H1 (cell line): Measurements from ENCODE around the gene CLBA1. TPM values are rescaled to one million over a fixed set of nuclear protein-coding genes. Genes with fewer than 3 reads are reported as not detected.

Experiments used
- CTCF ChIA-PET: fragments of 300-600 bp; sonication (Branson Sonifier 250); formaldehyde crosslinking; loops from one replicate; lab custom pipeline; 2021; ENCODE audit not compliant: partially characterized antibody; lab: Charles Lee
- POLR2A ChIA-PET: fragments of 300-600 bp; sonication (Branson Sonifier 250); formaldehyde crosslinking; loops from one replicate; lab custom pipeline; 2021; ENCODE audit warnings: inconsistent platforms; ENCODE audit not compliant: partially characterized antibody; lab: Charles Lee
- DNase-seq, 2 experiments: peaks; one replicate each; pipeline versions ENCODE4 v3.0.0 to v3.0.0-alpha.2; 2010 to 2022; ENCODE audit warnings: low spot score in 2 of 2, low read depth in 1 of 2, mixed read lengths in 1 of 2
- FAIRE-seq: peaks from 2 replicates; lab custom pipeline; 2011; peaks lifted over from hg19 to GRCh38; lab: Jason Lieb, UNC
- H2AFZ ChIP-seq: 2 replicates; pipeline ENCODE4 v1.8.1; 2012; ENCODE audit warnings: low read length, inconsistent platforms
- H2AK5ac ChIP-seq: 2 replicates; pipeline ENCODE4 v1.6.1; 2013; ENCODE audit warnings: low read depth, low read length
- H2BK120ac ChIP-seq: replicated peaks from 2 replicates; pipeline ENCODE3; 2013; ENCODE audit warnings: low read depth, low read length, inconsistent platforms
- H2BK12ac ChIP-seq: 2 replicates; pipeline ENCODE4 v1.6.1; 2013; ENCODE audit warnings: low read depth, low read length
- H2BK15ac ChIP-seq: 2 replicates; pipeline ENCODE4 v1.6.1; 2013; ENCODE audit warnings: low read length
- H2BK20ac ChIP-seq: 2 replicates; pipeline ENCODE4 v1.6.1; 2013; ENCODE audit warnings: low read length
- H2BK5ac ChIP-seq: 2 replicates; pipeline ENCODE4 v1.6.1; 2013; ENCODE audit warnings: low read depth, low read length
- H3K14ac ChIP-seq: 2 replicates; pipeline ENCODE4 v1.6.1; 2013; ENCODE audit warnings: inconsistent platforms; ENCODE audit not compliant: insufficient read length
- H3K18ac ChIP-seq: 2 replicates; pipeline ENCODE4 v1.6.1; 2013; ENCODE audit warnings: low read length; ENCODE audit errors: extremely low read depth
- H3K23ac ChIP-seq: 2 replicates; pipeline ENCODE4 v1.6.1; 2013; ENCODE audit warnings: inconsistent platforms; ENCODE audit not compliant: insufficient read length
- H3K23me2 ChIP-seq: 2 replicates; pipeline ENCODE4 v1.6.1; 2013; ENCODE audit warnings: low read depth, low read length
- H3K27ac ChIP-seq: 2 replicates; pipeline ENCODE4 v1.6.1; 2011; ENCODE audit warnings: low read depth, low read length, inconsistent platforms
- H3K27me3 ChIP-seq, 4 experiments: replicated peaks in 1 of 4; 1 replicate in 1 of 4; 2 replicates in 3 of 4; pipeline versions ENCODE4 v1.6.1 to v1.8.1; 2011 to 2013; ENCODE audit warnings: low read length in 3 of 4, mild to moderate bottlenecking in 3 of 4, inconsistent platforms in 2 of 4, mixed read lengths in 2 of 4, moderate library complexity in 1 of 4; ENCODE audit not compliant: control insufficient read depth in 3 of 4, insufficient read depth in 3 of 4; ENCODE audit errors: extremely low read depth in 1 of 4
- H3K36me3 ChIP-seq, 4 experiments: 2 replicates each; pipeline versions ENCODE4 v1.6.1 to v1.8.1; 2011 to 2013; ENCODE audit warnings: mild to moderate bottlenecking in 4 of 4, low read length in 3 of 4, moderate library complexity in 2 of 4, control low read depth in 1 of 4, inconsistent platforms in 1 of 4; ENCODE audit not compliant: insufficient read depth in 4 of 4, control insufficient read depth in 2 of 4
- H3K4ac ChIP-seq: replicated peaks from 2 replicates; pipeline ENCODE3; 2013; ENCODE audit warnings: low read length, low read depth, mixed read lengths, inconsistent platforms; ENCODE audit not compliant: insufficient read length
- H3K4me1 ChIP-seq, 4 experiments: replicated peaks in 1 of 4; 1 replicate in 1 of 4; 2 replicates in 3 of 4; pipeline versions ENCODE4 v1.6.1 to v1.8.1; 2011 to 2013; ENCODE audit warnings: low read length in 3 of 4, inconsistent platforms in 2 of 4, mixed read lengths in 1 of 4; ENCODE audit not compliant: insufficient read depth in 4 of 4, control insufficient read depth in 3 of 4
- H3K4me2 ChIP-seq, 2 experiments: 2 replicates each; pipeline versions ENCODE4 v1.6.1 to v1.8.1; 2011 to 2013; ENCODE audit warnings: low read depth in 2 of 2, low read length in 2 of 2, control low read depth in 1 of 2, inconsistent platforms in 1 of 2, mild to moderate bottlenecking in 1 of 2; ENCODE audit not compliant: insufficient read depth in 1 of 2
- H3K4me3 ChIP-seq, 4 experiments: fragments of 200-600, 300-600 bp in 1 of 4; sonication (generic), shearing (Covaris generic), sonication (Bioruptor Twin) in 1 of 4; 2 replicates each; pipeline versions ENCODE4 v1.5.1 to v1.8.1; 2011 to 2016; ENCODE audit warnings: low read length in 4 of 4, low read depth in 3 of 4, control low read depth in 2 of 4, inconsistent platforms in 2 of 4, mild to moderate bottlenecking in 2 of 4, mixed read lengths in 1 of 4, moderate library complexity in 1 of 4; ENCODE audit not compliant: insufficient read depth in 2 of 4; ENCODE audit errors: extremely low read depth in 1 of 4
- H3K56ac ChIP-seq: replicated peaks from 2 replicates; pipeline ENCODE3; 2013; ENCODE audit warnings: low read depth, mild to moderate bottlenecking, mixed read lengths, low read length, inconsistent platforms; ENCODE audit not compliant: insufficient read length
- H3K79me1 ChIP-seq: 2 replicates; pipeline ENCODE4 v1.6.1; 2013; ENCODE audit warnings: low read depth, low read length, control low read depth
- H3K79me2 ChIP-seq, 2 experiments: 2 replicates each; pipeline versions ENCODE4 v1.6.1 to v1.8.1; 2012 to 2013; ENCODE audit warnings: low read length in 2 of 2, mild to moderate bottlenecking in 2 of 2, inconsistent platforms in 1 of 2; ENCODE audit not compliant: insufficient read depth in 2 of 2, control insufficient read depth in 1 of 2
- H3K9ac ChIP-seq, 4 experiments: replicated peaks in 1 of 4; 1 replicate in 1 of 4; 2 replicates in 3 of 4; pipeline versions ENCODE4 v1.6.1 to v1.8.1; 2011 to 2013; ENCODE audit warnings: low read depth in 3 of 4, low read length in 3 of 4, control low read depth in 2 of 4, mild to moderate bottlenecking in 2 of 4, moderate library complexity in 2 of 4, inconsistent platforms in 1 of 4; ENCODE audit errors: extremely low read depth in 1 of 4
- H3K9me3 ChIP-seq, 2 experiments: 2 replicates each; pipeline versions ENCODE4 v1.6.1 to v1.8.1; 2012 to 2013; ENCODE audit warnings: mild to moderate bottlenecking in 2 of 2, moderate library complexity in 2 of 2, control low read depth in 1 of 2, inconsistent platforms in 1 of 2, low read depth in 1 of 2, low read length in 1 of 2, mixed read lengths in 1 of 2; ENCODE audit not compliant: insufficient read depth in 2 of 2
- H4K20me1 ChIP-seq, 2 experiments: replicated peaks in 1 of 2; 2 replicates each; pipeline versions ENCODE3 to v1.8.1; 2011 to 2013; ENCODE audit warnings: inconsistent platforms in 2 of 2, low read length in 2 of 2, mild to moderate bottlenecking in 1 of 2; ENCODE audit not compliant: insufficient read depth in 2 of 2, control insufficient read depth in 1 of 2
- H4K5ac ChIP-seq: 2 replicates; pipeline ENCODE4 v1.6.1; 2013; ENCODE audit warnings: low read length, low read depth, mixed read lengths, inconsistent platforms; ENCODE audit not compliant: insufficient read length
- H4K8ac ChIP-seq: 2 replicates; pipeline ENCODE4 v1.8.0; 2013; ENCODE audit warnings: mild to moderate bottlenecking, moderate library complexity, low read length, inconsistent platforms; ENCODE audit not compliant: insufficient read depth; ENCODE audit errors: extremely low read depth
- H4K91ac ChIP-seq: replicated peaks from 2 replicates; pipeline ENCODE3; 2013; ENCODE audit warnings: low read length, mixed read lengths, inconsistent platforms; ENCODE audit not compliant: insufficient read length
- JUND ChIP-seq: IDR thresholded peaks from 2 replicates; pipeline ENCODE4 v1.6.1; 2011; ENCODE audit warnings: mild to moderate bottlenecking, improper control_type of control experiment, low read length
- KDM5A ChIP-seq: fragments of 200-600 bp; IDR thresholded peaks from 2 replicates; pipeline ENCODE4 v1.7.1; 2012; ENCODE audit warnings: mild to moderate bottlenecking, low read length, inconsistent platforms, mixed read lengths
- MAFK ChIP-seq: IDR thresholded peaks from 2 replicates; pipeline ENCODE4 v1.6.1; 2012; ENCODE audit warnings: low read depth, mild to moderate bottlenecking, improper control_type of control experiment, low read length
- WGBS, 2 experiments: shearing (Covaris generic) in 1 of 2; methylation state at CpG; one replicate each; pipeline versions ENCODE4 v1.1.6 to v1.1.7; 2013 to 2015; ENCODE audit warnings: low lambda C conversion rate in 2 of 2, mixed read lengths in 2 of 2, inconsistent platforms in 1 of 2, low coverage in 1 of 2, missing lambda C conversion rate in 1 of 2; ENCODE audit not compliant: insufficient replicate concordance in 2 of 2, insufficient coverage in 1 of 2, insufficient read length in 1 of 2; ENCODE audit errors: extremely low coverage in 1 of 2, missing lambda C conversion rate in 1 of 2; 5-methylcytosine and 5-hydroxymethylcytosine counted together
- polyA plus RNA-seq, 7 experiments: library from polyadenylated mRNA; depleted of rRNA in 3 of 7; stranded (reverse) in 5 of 7; unstranded in 2 of 7; fragments of >200 nt in 5 of 7; fragments of 200-250 nt in 2 of 7; gene quantifications; 1 replicate in 5 of 7; 2 replicates in 1 of 7; 4 replicates in 1 of 7; pipeline versions ENCODE4 v1.2.1 to v1.2.3, GENCODE V29; 2011 to 2013; ENCODE audit warnings: missing spikeins in 2 of 7, mixed read lengths in 2 of 7
- total RNA-seq: library from RNA; stranded (reverse); fragmentation: NEBNext Ultra II Directional; extraction: Animal tissue kit (Norgen Biotek cat#: 25700); gene quantifications from 2 replicates; pipeline ENCODE4 v1.2.1, GENCODE V29; 2021

The CLBA1 gene
- total and polyA plus RNA-seq, 2 of the 8 experiments (the other 6 are each of a cell fraction or from before 2014, with no cell fraction given) = 1.6 to 2.4 TPM

DNA sequence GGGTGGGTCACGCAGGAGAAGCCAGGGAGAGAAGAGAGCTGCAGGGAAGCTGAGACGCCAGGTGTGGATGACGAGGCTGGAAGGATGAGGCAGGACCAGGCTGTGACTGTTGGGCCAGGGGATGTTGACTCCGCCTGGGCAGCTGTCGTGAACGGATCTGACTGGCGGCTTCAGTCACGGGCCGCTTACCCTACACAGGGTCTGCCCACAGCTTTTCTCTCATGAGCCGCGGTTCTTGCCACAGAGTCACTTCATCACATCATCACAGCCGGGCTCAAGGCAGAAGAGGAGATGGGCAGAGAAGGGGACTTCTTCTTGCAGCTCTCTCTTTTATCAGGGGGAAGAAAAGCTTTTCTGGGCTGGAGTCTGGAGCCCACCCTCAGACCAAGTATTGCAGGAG is 7.7 kb downstream of the CLBA1 start:
- Histone ChIP-seq H2BK120ac (no peak overlapping the region), H3K27me3 (0 out of 7 replicates have a peak, but pooled peaks cover 0 to 2% (median 0%) of the 10 kb centered on the region in 4 experiments), H3K9ac (no peak overlapping the region), H4K91ac (no peak overlapping the region), H3K36me3 (peaks cover 0 to 4% (median 0%) of the 10 kb centered on the region in 4 experiments; a peak in 2 of 8 replicates), H3K79me2 (no peaks in the 10 kb centered on the region), H4K8ac (no peak overlapping the region), H3K18ac (no peak overlapping the region), H4K20me1 (peaks cover 0 to 5% of the 10 kb centered on the region in 2 experiments), H2BK20ac (no peak overlapping the region), H2AFZ (no peak overlapping the region), H3K79me1 (no peaks in the 10 kb centered on the region), H3K56ac (no peak overlapping the region), H3K4me3 (no peak overlapping the region), H2BK15ac (no peak overlapping the region), H2BK5ac (no peak overlapping the region), H3K23me2 (no peaks in the 10 kb centered on the region), H2AK5ac (no peak overlapping the region), H3K4me2 (no peak overlapping the region), H3K23ac (no peak overlapping the region), H3K14ac (no peak overlapping the region), H3K27ac (no peak overlapping the region), H2BK12ac (no peak overlapping the region), H3K9me3 (no peaks in the 10 kb centered on the region), H4K5ac (no peak overlapping the region), H3K4me1 (no peaks in the 10 kb centered on the region), H3K4ac (no peak overlapping the region)
- FAIRE-seq (no peak), DNase-seq (no peak)
- ChIA-PET CTCF (interaction anchor here (1.2 to 3.1 kb wide), 5 partner anchors 11 to 56 kb away, joined by 3 to 22 read pairs (median 6); no protein-coding TSS in a partner anchor), POLR2A (interaction anchor here (0.7 to 2.2 kb wide), 4 partner anchors 8 to 28 kb away, joined by 3 to 9 read pairs (median 3); partner anchors contain the start of gene CDCA4)
- WGBS, 2 experiments = 90% methylated on average over 12 of the region's 12 CpGs; no CpG with 5 or more reads in 1 of the 2 experiments
- TF ChIP-seq MAFK (no peak), JUND (no peak), KDM5A (no peak)
